ENCODE data around the gene ANO6.
"Not testable (repeated sequence)": the region's sequence is repeated elsewhere in the genome, so short reads cannot be mapped to it uniquely, and the experiment has no call there.

The ANO6 gene

DNA sequence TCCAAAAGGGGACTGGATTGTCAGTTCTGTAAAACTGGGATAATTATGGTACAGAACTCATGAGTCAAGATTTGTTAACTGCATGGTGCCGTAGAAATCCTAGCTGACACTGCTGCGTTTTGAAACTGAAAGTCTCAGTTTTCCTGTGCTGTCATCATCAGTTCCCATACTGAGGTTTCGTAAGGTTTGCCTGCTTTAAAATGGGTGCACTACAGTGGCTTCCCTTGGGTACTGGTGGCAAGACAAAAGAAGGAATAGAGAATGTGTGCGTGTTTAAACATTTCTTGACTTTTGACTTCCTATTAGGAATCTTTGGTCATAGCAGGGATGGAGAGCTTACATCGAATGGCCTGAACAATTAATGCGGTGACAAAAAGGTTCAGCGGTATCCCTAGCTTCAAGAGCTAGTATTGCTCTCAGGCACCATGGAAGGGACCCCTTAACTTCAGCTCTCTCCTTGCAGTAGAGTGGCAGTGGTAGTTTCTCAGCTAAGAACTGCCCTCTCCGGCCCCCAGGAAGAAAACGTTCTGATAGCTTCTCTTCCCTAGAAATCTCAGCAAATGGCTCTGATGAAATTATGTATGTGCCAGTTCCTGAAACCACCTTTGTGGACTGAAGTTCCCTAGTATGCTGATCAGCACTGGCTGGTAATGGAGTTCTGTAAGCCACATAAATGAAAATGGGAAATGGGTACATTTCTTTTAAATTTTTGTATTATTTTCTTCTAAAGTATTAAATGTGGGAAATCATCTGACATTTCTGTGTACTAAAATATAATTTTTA, 28.9 kb downstream of the ANO6 start:
- no peak for DNase-seq

DNA sequence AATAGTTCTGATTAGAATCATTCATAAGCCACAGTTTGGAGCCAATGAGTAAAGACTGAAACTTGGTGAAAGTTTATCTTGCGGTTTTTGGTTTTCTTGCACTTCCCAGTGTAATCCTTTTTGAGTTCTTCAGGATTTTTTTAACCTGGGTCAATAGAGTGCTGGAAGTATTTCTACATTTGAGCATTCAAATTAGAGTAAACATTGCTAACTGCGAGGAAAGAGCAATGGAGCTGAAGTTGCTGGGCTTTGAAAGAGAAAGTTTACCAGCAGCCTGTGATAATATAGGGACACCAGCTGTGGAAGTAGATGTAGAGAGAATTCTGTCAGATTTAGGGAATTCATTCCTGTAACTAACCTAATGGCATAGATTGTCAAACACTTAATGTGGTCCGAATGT, 30.3 kb downstream of the ANO6 start:
- DNase-seq = no peak

DNA sequence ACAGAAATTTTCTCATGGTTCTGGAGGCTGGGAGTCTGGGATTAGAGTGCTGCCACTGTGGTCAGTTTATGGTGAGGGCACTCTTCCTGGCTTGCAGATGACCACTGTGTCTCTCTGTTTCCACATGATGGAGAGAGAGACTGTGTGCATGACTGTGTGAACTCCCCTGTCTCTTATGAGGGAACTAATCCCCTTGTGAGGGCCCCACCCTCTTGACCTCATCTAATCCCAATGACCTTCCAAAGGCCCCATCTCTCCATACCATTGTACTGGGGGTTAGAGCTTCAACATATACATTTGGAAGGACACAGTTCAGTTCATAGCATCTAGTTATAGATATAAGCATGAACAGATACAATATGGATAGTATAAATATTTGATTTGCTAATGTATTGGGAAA, 31.7 kb downstream of the ANO6 start:
- DNase-seq = no peak

- no peak for DNase-seq
These were observed 32.2 kb downstream of the ANO6 start for GRCh38 chr12:45248095-45248494.

GRCh38 chr12:45254254-45254653, 38.4 kb downstream of the ANO6 start:
- DNase-seq = no peak

DNA sequence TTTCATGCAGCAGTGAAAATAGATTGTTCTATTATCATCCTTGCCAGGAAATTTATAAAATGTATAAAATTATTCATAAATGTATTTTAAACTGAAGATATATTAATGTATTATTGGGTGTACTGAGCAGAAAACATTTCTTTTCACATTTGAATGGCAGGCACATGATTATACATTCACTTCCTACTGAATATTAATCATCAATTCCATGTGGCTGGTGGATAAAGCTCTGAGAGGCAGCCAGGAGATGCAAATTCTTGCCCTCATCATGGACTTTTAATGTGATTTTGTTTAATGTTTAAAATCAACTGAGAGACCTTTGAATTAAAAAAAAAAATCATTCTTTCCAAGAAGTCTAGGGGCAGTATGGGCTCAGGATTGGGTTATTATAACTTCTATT, 40.8 kb downstream of the ANO6 start:
- no peak for DNase-seq

- DNase-seq = no peak
These were observed 41.5 kb downstream of the ANO6 start for GRCh38 chr12:45257185-45257930.

DNA sequence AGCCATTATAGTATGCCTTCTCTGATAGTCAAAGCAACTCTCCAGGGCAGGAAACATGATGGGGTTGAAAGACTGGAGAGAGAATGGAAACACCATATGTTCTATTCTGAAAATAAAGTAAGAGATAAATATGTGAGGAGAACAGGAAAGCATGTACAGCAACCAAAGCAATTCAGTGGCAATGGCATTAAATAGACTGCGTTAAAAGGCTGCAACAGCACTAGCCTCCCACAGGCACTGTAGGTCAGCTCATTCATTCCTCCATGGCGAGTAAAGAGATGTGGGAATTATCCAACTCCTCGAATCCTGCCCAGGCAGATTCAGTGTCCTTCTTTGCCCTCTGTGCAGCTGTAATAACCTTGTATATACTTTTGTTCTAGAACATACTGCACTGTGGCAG, 43.8 kb downstream of the ANO6 start:
- no peak for DNase-seq

GRCh38 chr12:45260104-45260815, 44.4 kb downstream of the ANO6 start:
- no peak for DNase-seq

DNA sequence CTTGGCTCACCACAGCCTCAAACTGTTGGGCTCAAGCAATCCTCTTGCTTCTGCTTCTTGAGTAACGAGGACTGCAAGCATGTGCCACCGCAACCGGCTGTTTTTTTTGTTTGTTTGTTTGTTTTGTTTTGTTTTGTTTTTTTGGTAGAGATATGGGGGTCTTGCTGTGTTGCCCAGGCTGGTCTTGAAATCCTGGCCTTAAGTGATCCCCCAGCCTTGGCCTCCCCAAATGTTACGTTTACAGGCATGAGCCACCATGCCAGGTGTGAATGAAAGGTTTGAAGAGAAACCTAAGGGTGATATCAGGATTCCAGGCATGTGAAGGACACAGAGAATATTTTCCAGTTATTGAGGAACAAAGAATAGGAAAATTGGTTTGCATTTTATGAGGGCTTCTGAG, 45.0 kb downstream of the ANO6 start:
- no peak for DNase-seq

DNA sequence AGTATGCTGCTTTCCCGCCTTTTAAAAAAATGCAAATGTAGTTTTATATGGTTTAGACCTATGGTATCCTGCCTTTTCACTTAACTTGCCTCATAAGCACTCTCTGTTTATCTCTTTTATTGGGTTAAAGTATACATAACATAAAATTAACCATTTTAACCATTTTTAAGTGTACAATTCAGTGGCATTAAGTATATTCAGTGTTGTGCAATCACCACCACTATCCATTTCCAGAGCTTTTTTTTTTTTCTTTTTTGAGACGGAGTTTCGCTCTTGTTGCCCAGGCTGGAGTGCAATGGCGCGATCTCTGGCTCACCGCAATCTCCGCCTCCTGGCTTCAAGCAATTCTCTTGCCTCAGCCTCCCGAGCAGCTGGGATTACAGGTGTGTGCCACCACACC, 46.3 kb downstream of the ANO6 start:
- DNase-seq = not testable (repeated sequence)

DNA sequence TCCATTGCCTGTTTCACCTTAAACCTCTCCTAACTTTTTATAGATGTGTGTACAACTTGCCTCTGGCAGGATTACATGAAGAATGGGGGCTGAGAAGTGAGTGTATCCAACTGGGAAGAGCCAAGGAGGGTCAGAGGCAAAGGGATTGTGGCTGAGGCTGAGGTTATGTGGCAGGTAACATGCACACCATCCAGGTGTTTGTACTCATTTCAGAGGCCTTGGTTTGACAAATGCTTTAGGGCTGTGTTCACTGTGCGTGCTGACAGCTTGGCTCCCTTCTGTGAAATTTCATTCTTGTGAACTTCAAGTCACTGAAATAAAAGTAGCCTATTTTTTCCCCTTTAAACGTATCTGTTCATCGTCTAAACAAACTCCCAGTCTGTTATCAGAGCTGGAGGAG, 47.7 kb downstream of the ANO6 start:
- DNase-seq = no peak

DNA sequence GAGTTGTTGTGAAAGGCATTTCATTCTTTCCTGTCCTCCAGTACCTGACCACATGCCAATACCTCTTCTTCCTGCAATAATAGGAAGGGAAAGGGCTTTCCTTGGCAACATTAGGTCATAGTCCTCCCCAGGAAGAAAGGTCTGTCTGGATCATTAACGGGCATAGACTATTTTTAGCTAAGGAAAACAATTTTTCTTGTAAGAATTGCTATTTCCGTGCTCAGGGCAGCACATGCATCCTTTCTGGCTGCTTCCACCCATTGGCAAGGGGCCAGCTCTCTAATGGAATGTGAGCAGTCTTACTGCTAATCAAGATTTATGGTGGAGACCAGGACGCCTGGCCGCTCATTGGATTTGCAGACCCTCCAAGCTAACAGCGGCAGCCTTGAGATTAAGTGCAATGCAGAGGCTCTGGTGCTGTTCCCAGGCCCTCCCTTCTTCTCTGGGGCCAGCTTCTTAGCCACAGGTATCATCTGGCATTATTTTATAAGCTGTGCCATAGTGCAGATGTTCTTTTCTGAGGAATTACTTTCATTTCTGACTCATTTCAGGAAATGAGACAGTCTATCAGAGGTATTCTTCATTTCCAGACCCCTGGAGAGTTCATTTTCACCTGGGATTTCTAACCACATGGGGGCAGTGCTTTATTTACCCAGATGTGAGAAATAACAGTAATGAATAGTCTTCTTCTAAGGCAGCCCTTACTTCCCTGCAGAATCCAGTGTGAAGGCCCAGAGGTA, 52.9 kb downstream of the ANO6 start:
- DNase-seq = peak; percentile 84

DNA sequence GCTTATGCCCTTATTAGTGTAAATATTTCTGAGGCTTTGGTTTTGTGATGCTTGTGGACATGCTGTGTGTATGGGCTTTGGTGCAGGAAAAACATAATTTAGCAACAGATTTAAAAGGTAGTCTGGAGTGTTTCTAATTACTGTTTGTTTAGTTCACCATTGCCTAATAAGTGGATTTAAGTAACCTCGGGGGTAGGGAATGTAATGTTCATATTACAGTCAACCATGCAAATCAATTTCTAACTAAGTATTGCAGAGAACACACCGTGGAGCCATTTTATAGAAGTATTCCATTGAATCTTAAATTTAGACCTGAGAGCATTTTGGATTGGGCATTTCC, 53.5 kb downstream of the ANO6 start:
- no peak for DNase-seq

DNA sequence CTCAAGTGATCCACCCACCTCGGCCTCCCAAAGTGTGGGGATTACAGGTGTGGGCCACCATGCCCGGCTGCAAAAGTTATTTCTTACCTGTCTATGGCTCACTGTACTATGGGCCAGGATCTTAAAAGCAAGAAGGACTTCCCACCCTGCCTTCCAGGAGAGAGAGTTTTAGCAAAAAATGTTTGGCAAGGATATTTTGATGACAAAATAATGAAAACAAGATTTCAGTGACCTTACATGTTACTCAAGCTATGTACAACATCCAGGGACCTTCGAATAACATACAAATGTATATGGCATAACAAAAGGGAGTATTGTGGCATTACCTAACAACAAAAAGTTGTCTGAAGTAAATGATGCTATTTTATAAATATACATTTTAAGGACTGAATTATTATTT, 55.1 kb downstream of the ANO6 start:
- DNase-seq = no peak

- no peak for DNase-seq
These were observed 57.9 kb downstream of the ANO6 start for GRCh38 chr12:45273717-45274271.

DNA sequence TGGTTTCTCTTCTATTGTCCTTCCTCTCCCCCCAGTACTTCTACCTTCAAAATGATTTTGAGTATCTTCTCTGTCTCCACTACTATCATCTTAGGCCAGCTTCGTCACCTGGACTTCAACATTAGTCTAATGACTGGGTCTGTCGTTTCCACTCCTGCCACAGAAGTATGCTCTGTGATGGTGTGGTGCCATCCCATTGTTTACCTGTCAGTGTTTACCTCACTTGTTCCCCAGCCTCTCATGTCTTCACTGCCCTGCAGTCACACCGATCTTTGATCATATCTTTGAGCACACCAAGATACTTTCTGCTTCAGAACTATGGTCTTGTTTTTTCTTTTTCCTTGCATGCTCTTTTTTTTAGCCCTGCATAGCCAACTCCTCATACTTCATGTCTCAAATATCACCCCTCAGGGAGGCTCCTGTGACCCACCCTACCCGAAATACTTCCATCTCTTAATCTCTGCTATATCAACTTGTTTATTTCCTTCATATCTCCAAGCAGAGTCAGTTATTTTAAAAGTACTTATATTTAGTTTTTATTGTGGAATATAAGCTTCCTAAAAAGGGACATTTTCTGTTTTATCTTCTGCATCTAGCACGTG, 60.4 kb downstream of the ANO6 start:
- DNase-seq = no peak

DNA sequence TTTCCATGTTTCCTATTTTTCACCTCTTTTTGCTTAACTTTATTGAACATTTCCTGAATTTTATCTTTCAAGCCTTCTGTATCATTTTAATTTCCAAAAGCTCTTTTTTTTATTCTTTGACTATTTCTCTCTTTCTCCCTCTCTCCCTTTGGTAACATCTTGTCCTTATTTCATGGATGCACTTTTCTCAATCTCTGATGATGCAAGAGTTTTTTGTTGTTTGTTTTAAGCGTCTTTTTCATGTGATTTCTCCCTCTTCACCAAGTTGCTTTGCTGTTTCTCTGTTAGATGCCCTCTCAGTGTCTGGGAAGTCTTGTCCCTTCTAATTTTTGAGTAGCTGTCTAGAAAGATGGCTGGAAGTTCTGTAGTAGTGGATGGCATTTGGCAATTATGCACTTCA, 62.6 kb downstream of the ANO6 start:
- no peak for DNase-seq

- DNase-seq = no peak
These were observed 64.3 kb downstream of the ANO6 start for GRCh38 chr12:45279931-45280830.

DNA sequence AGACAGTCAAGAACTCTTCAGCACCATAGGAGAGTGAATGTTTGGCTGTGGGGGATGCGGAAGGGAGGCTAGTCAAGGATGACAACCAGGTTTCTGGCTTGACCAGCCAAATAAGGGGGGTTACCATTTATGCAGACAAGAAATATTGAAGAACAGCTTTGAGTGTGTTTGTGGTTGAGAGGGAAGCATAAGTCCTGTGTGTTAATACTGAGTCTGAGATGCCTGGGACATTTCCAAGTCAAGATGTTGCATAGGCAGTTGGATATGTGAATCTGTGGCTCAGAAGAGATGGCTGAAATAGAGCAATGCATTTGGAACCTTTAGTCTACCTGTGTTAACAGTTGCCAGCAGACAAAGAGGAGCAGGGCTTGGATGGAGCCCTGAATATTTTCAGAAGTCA, 66.1 kb downstream of the ANO6 start:
- DNase-seq = no peak

GRCh38 chr12:45282411-45282810, 66.5 kb downstream of the ANO6 start:
- no peak for DNase-seq

Data from right forelimb (tissue), 1 donor.